Endothelial cell of umbilical vein (primary cell): ENCODE data around the gene CNOT1. TPM values are rescaled to one million over a fixed set of nuclear protein-coding genes. Genes with fewer than 3 reads are reported as not detected.

ENCODE experiments used
- BruUV-seq: library from RNA; stranded (reverse); fragments of 400-500 nt; replicated peaks from 2 replicates; lab custom pipeline; 2021; lab: Mats Ljungman, UMichigan
- CTCF ChIA-PET: fragments of 300-600, 350-600 bp; sonication (Branson Sonifier 250); formaldehyde crosslinking; loops from one replicate; lab custom pipeline; 2021; ENCODE audit warnings: antibody characterized with exemption, inconsistent platforms; lab: Charles Lee
- POLR2A ChIA-PET: fragments of 300-600, 350-600 bp; sonication (Branson Sonifier 250); formaldehyde crosslinking; loops from one replicate; lab custom pipeline; 2021; ENCODE audit warnings: antibody characterized with exemption, inconsistent platforms; lab: Charles Lee
- DNase-seq: peaks from one replicate; pipeline ENCODE4 v3.0.0-alpha.2; 2011; ENCODE audit warnings: low read depth, low spot score
- FAIRE-seq: peaks from 2 replicates; lab custom pipeline; 2011; peaks lifted over from hg19 to GRCh38; lab: Jason Lieb, UNC
- H2AFZ ChIP-seq: 2 replicates; pipeline ENCODE4 v1.6.0; 2012; ENCODE audit warnings: low read depth, low read length, control low read depth, inconsistent platforms
- H3K27ac ChIP-seq: 2 replicates; pipeline ENCODE4 v1.5.1; 2011; ENCODE audit warnings: low read depth, mild to moderate bottlenecking, control low read depth, low read length, moderate library complexity; ENCODE audit not compliant: insufficient read depth
- H3K27me3 ChIP-seq, 2 experiments: 2 replicates each; pipeline versions ENCODE4 v1.6.0 to v1.6.1; 2011; ENCODE audit warnings: low read length in 2 of 2, mixed read lengths in 1 of 2; ENCODE audit not compliant: control insufficient read depth in 2 of 2, insufficient read depth in 2 of 2
- H3K36me3 ChIP-seq, 2 experiments: 2 replicates in 1 of 2; 3 replicates in 1 of 2; pipeline ENCODE4 v1.5.1; 2011; ENCODE audit warnings: low read length in 2 of 2, mild to moderate bottlenecking in 1 of 2, moderate library complexity in 1 of 2; ENCODE audit not compliant: control insufficient read depth in 2 of 2, insufficient read depth in 2 of 2; ENCODE audit errors: extremely low read depth in 1 of 2
- H3K4me1 ChIP-seq: 3 replicates; pipeline ENCODE4 v1.5.1; 2011; ENCODE audit warnings: mild to moderate bottlenecking, low read length; ENCODE audit not compliant: control insufficient read depth, insufficient read depth; ENCODE audit errors: extremely low read depth
- H3K4me2 ChIP-seq: 2 replicates; pipeline ENCODE4 v1.6.1; 2011; ENCODE audit warnings: low read length, control low read depth, mixed read lengths; ENCODE audit not compliant: insufficient read depth
- H3K4me3 ChIP-seq, 3 experiments: fragments of 200-600 bp in 1 of 3; sonication (generic), shearing (Covaris generic) in 1 of 3; replicated peaks in 1 of 3; 2 replicates each; pipeline ENCODE4 v1.5.1; 2011 to 2016; ENCODE audit warnings: control low read depth in 3 of 3, low read length in 3 of 3, mild to moderate bottlenecking in 2 of 3, inconsistent platforms in 1 of 3, low read depth in 1 of 3, moderate library complexity in 1 of 3; ENCODE audit not compliant: insufficient read depth in 1 of 3
- H3K79me2 ChIP-seq: 2 replicates; pipeline ENCODE4 v1.6.0; 2012; ENCODE audit warnings: low read length, inconsistent platforms; ENCODE audit not compliant: control insufficient read depth, insufficient read depth
- H3K9ac ChIP-seq: replicated peaks from 2 replicates; pipeline ENCODE3; 2011; ENCODE audit warnings: low read length, control low read depth; ENCODE audit not compliant: insufficient read depth; ENCODE audit errors: extremely low read depth
- H3K9me1 ChIP-seq: replicated peaks from 3 replicates; pipeline ENCODE4 v1.6.0; 2011; ENCODE audit warnings: mild to moderate bottlenecking, low read length; ENCODE audit not compliant: control insufficient read depth, insufficient read depth; ENCODE audit errors: extremely low read depth
- H3K9me3 ChIP-seq: replicated peaks from 2 replicates; pipeline ENCODE4 v1.5.1; 2012; ENCODE audit warnings: low read length, inconsistent platforms; ENCODE audit not compliant: control insufficient read depth, insufficient read depth
- H4K20me1 ChIP-seq: replicated peaks from 2 replicates; pipeline ENCODE3; 2011; ENCODE audit warnings: mild to moderate bottlenecking, low read length; ENCODE audit not compliant: control insufficient read depth, insufficient read depth; ENCODE audit errors: extremely low read depth
- FOS ChIP-seq: IDR thresholded peaks from 2 replicates; pipeline ENCODE4 v1.6.1; 2011; ENCODE audit warnings: mild to moderate bottlenecking, low read length, moderate library complexity, borderline replicate concordance; ENCODE audit not compliant: insufficient read depth
- JUN ChIP-seq: IDR thresholded peaks from 2 replicates; pipeline ENCODE4 v1.6.1; 2011; ENCODE audit warnings: borderline replicate concordance, low read depth; ENCODE audit not compliant: insufficient read length, insufficient read depth
- MAX ChIP-seq: IDR thresholded peaks from 2 replicates; pipeline ENCODE4 v1.6.1; 2011; ENCODE audit not compliant: insufficient read depth, insufficient read length
- MYC ChIP-seq: IDR thresholded peaks from one replicate; pipeline ENCODE4 v1.6.1; 2011; ENCODE audit warnings: mild to moderate bottlenecking, low read depth, low read length
- POLR2A ChIP-seq: IDR thresholded peaks from 2 replicates; pipeline ENCODE4 v1.6.1; 2012; ENCODE audit warnings: low read depth, mild to moderate bottlenecking, control low read depth, low read length
- dilution Hi-C: fragments of 300-500 bp; cut with MboI; formaldehyde crosslinking; loops from one replicate; pipeline ENCODE4 v1.15.0; 2019; ENCODE audit warnings: low sequenced_read_pairs; ENCODE audit not compliant: extremely low pct_ligation_motif_present
- intact Hi-C: fragments of 100-400 bp; cut with micrococcal nuclease; formaldehyde crosslinking; loops from one replicate; pipeline ENCODE4 v1.10.0; 2022
- polyA plus RNA-seq, 4 experiments: library from polyadenylated mRNA; depleted of rRNA in 3 of 4; stranded (reverse) in 3 of 4; unstranded in 1 of 4; fragments of >200 nt; gene quantifications; 2 replicates each; pipeline versions ENCODE4 v1.2.1 to v1.2.3, GENCODE V29; 2011 to 2012; ENCODE audit warnings: missing spikeins in 1 of 4
- total RNA-seq: library from RNA; stranded (reverse); gene quantifications from 2 replicates; pipeline ENCODE4 v1.2.3, GENCODE V29; 2021

The CNOT1 gene
- total and polyA plus RNA-seq, 2 donors (not counting 3 experiments of a cell fraction or from before 2014, with no cell fraction given), result 142 to 151 TPM

GRCh38 chr16:58500430-58501241 lies 129.0 kb downstream of the CNOT1 start:
- Histone ChIP-seq H3K79me2 (no peaks in the 10 kb centered on the region), H4K20me1 (no peaks in the 10 kb centered on the region), H3K9me1 (no peaks in the 10 kb centered on the region), H3K4me1 (no peaks in the 10 kb centered on the region), H3K36me3 (peaks cover 0 to 13% of the 10 kb centered on the region in 2 experiments), H3K9me3 (no peaks in the 10 kb centered on the region), H3K4me2 (peak overlapping the region; percentile 23), H2AFZ (peak overlapping the region; percentile 66), H3K27me3 (no peaks in the 10 kb centered on the region), H3K9ac (no peak overlapping the region), H3K27ac (no peak overlapping the region), H3K4me3 (no peak overlapping the region)
- intact Hi-C loops (no loop called here), dilution Hi-C loops (no loop called here)
- POLR2A ChIA-PET, result no interaction called here
- CTCF ChIA-PET, result interaction anchor here (0.6 to 2.2 kb wide), 10 partner anchors 12 to 1206 kb away, joined by 3 to 13 read pairs (median 4); no protein-coding TSS in a partner anchor
- TF ChIP-seq POLR2A (no peak), MYC (no peak), JUN (no peak)
- FAIRE-seq, result no peak
- BruUV-seq, result no TSS peak
- no peak for DNase-seq

GRCh38 chr16:58499615-58500351 lies 129.8 kb downstream of the CNOT1 start, which contains the start of gene NDRG4:
NDRG4 (plus strand) TSS chr16:58500143; CDS start chr16:58500249, 106 bp downstream.
- no peaks in the 10 kb centered on the region for H3K27me3 ChIP-seq
- no peak within 1 kb of the TSS for H3K4me3 ChIP-seq
- no peak within 1 kb of the TSS for H3K9ac ChIP-seq
- no peaks in the 10 kb centered on the region for H3K9me1 ChIP-seq
- dilution Hi-C loops (no loop called here), intact Hi-C loops (loop anchor here (5.0 kb wide), 1 partner anchor 258 kb away; no protein-coding TSS in a partner anchor)
- TF ChIP-seq FOS, result peak; percentile 7
- TF ChIP-seq JUN, result no peak
- TF ChIP-seq MAX, result no peak
- peaks cover 0 to 13% of the 10 kb centered on the region in 2 experiments for H3K36me3 ChIP-seq
- no TSS peak for BruUV-seq
- H3K4me2 ChIP-seq, result peak within 1 kb of the TSS; percentile 23
- no peaks in the 10 kb centered on the region for H3K79me2 ChIP-seq
- peak within 1 kb of the TSS; percentile 66 for H2AFZ ChIP-seq
- H4K20me1 ChIP-seq, result no peaks in the 10 kb centered on the region
- H3K9me3 ChIP-seq, result no peaks in the 10 kb centered on the region
- ChIA-PET POLR2A (interaction anchor here (0.6 kb wide), 1 partner anchor 120 kb away, joined by 3 read pairs; no protein-coding TSS in a partner anchor), CTCF (interaction anchor here (0.6 to 1.8 kb wide), 9 partner anchors 11 to 1205 kb away, joined by 3 to 13 read pairs (median 4); no protein-coding TSS in a partner anchor)
- FAIRE-seq (peak; percentile 82), DNase-seq (peak; percentile 56)
- H3K27ac ChIP-seq, result no peak within 1 kb of the TSS
- H3K4me1 ChIP-seq, result no peaks in the 10 kb centered on the region
